Thyroid gland (tissue), 4 donors: ENCODE measurements around the gene TBC1D16.

Experiments used
- CTCF ChIP-seq, 6 experiments: fragments of 200-600 bp in 3 of 6; fragments of 450-650 bp in 3 of 6; sonication (generic) in 3 of 6; IDR thresholded peaks; one replicate each; pipeline ENCODE4 v1.5.1; 2016 to 2019; ENCODE audit warnings: antibody characterized with exemption in 6 of 6, mild to moderate bottlenecking in 2 of 6, inconsistent platforms in 1 of 6, moderate library complexity in 1 of 6
- POLR2A ChIP-seq, 2 donors: fragments of 450-650 bp; IDR thresholded peaks; one replicate each; pipeline ENCODE4 v1.6.1; 2017; ENCODE audit warnings: antibody characterized with exemption in 2 of 2, mild to moderate bottlenecking in 2 of 2, moderate library complexity in 1 of 2

- no peak for TF ChIP-seq POLR2A (IDR thresholded peaks at IDR 0.05)
- peak; percentile 83 to 98 (median 94) for TF ChIP-seq CTCF (IDR thresholded peaks at IDR 0.05)
These were observed 27.3 kb downstream of the TBC1D16 start for GRCh38 chr17:80008383-80008840.
